Urinary bladder (tissue), 4 donors: Measurements from ENCODE around the gene NCOA1. TPM values are rescaled to one million over a fixed set of nuclear protein-coding genes. Genes with fewer than 3 reads are reported as not detected.
A peak's percentile ranks its signal among the peaks of the same experiment; 100 is the strongest.
"Not testable (repeated sequence)": the region's sequence is repeated elsewhere in the genome, so short reads cannot be mapped to it uniquely, and the experiment has no call there.

ENCODE experiments used
- DNase-seq: peaks from one replicate; pipeline ENCODE4 v3.0.0-alpha.2; 2015; ENCODE audit errors: extremely low spot score
- H3K27ac ChIP-seq: one replicate; pipeline ENCODE4 v1.5.1; 2013; ENCODE audit warnings: low read depth, mild to moderate bottlenecking, moderate library complexity
- H3K36me3 ChIP-seq: one replicate; pipeline ENCODE4 v1.6.1; 2013; ENCODE audit warnings: mild to moderate bottlenecking, moderate library complexity; ENCODE audit not compliant: insufficient read depth
- H3K4me1 ChIP-seq: one replicate; pipeline ENCODE4 v1.6.1; 2013; ENCODE audit warnings: mild to moderate bottlenecking, moderate library complexity; ENCODE audit not compliant: insufficient read depth
- H3K4me3 ChIP-seq: one replicate; pipeline ENCODE4 v1.5.1; 2013; ENCODE audit warnings: low read depth, low read length
- WGBS: extraction: QIAGEN DNeasy Blood & Tissue Kit; methylation state at CpG from one replicate; pipeline ENCODE4 v1.1.7; 2013; 5-methylcytosine and 5-hydroxymethylcytosine counted together
- polyA plus RNA-seq: library from polyadenylated mRNA; stranded (reverse); fragments of 200-250 nt; gene quantifications from one replicate; pipeline ENCODE4 v1.2.3, GENCODE V29; 2013
- total RNA-seq: library from RNA; depleted of rRNA; stranded (reverse); fragments of >200 nt; gene quantifications from one replicate; pipeline ENCODE4 v1.2.3, GENCODE V29; 2014
- donor health status: healthy with polysubstance abuse.
- donor health status: healthy.

The NCOA1 gene
- total and polyA plus RNA-seq, 2 donors: 24.4 to 107 TPM

- no peak overlapping the region for H3K4me3 ChIP-seq
- H3K27ac ChIP-seq: no peak overlapping the region
- no peak for DNase-seq
- 83% methylated on average over 5 of the region's 5 CpGs for WGBS
- no peaks in the 10 kb centered on the region for H3K36me3 ChIP-seq
- no peaks in the 10 kb centered on the region for H3K4me1 ChIP-seq
Observed at GRCh38 chr2:24517247-24517646, 26.2 kb downstream of the NCOA1 start.

GRCh38 chr2:24520175-24520574 lies 29.1 kb downstream of the NCOA1 start:
- DNase-seq: no peak
- Histone ChIP-seq H3K4me3 (no peak overlapping the region), H3K27ac (no peak overlapping the region), H3K36me3 (no peaks in the 10 kb centered on the region), H3K4me1 (no peaks in the 10 kb centered on the region)
- WGBS: 77% methylated on average over 1 of the region's 1 CpG

GRCh38 chr2:24521162-24521857 lies 30.3 kb downstream of the NCOA1 start:
- Histone ChIP-seq H3K4me3 (no peak overlapping the region), H3K27ac (no peak overlapping the region), H3K36me3 (no peaks in the 10 kb centered on the region), H3K4me1 (no peaks in the 10 kb centered on the region)
- no peak for DNase-seq
- 99% methylated on average over 1 of the region's 1 CpG for WGBS

- no peak for DNase-seq
- no peaks in the 10 kb centered on the region for H3K4me1 ChIP-seq
- H3K27ac ChIP-seq: no peak overlapping the region
- H3K36me3 ChIP-seq: no peaks in the 10 kb centered on the region
- WGBS: 96% methylated on average over 3 of the region's 3 CpGs
- H3K4me3 ChIP-seq: no peak overlapping the region
Observed at GRCh38 chr2:24521975-24522639, 31.1 kb downstream of the NCOA1 start.

- H3K4me1 ChIP-seq: no peaks in the 10 kb centered on the region
- H3K4me3 ChIP-seq: no peak overlapping the region
- no peak overlapping the region for H3K27ac ChIP-seq
- 91% methylated on average over 2 of the region's 2 CpGs for WGBS
- no peaks in the 10 kb centered on the region for H3K36me3 ChIP-seq
- DNase-seq: no peak
Observed at GRCh38 chr2:24527536-24527935, 36.5 kb downstream of the NCOA1 start.

GRCh38 chr2:24530796-24531195 lies 39.7 kb downstream of the NCOA1 start:
- Histone ChIP-seq H3K4me3 (no peak overlapping the region), H3K4me1 (no peaks in the 10 kb centered on the region), H3K36me3 (no peaks in the 10 kb centered on the region), H3K27ac (no peak overlapping the region)
- no peak for DNase-seq

GRCh38 chr2:24531610-24532009 lies 40.6 kb downstream of the NCOA1 start:
- 93% methylated on average over 6 of the region's 6 CpGs for WGBS
- not testable (repeated sequence) for DNase-seq, H3K27ac ChIP-seq, H3K4me3 ChIP-seq, H3K4me1 ChIP-seq, H3K36me3 ChIP-seq

- H3K36me3 ChIP-seq, H3K27ac ChIP-seq, H3K4me3 ChIP-seq, H3K4me1 ChIP-seq, DNase-seq: not testable (repeated sequence)
- 88% methylated on average over 1 of the region's 1 CpG for WGBS
Observed at GRCh38 chr2:24532057-24532456, 41.0 kb downstream of the NCOA1 start.

GRCh38 chr2:24533574-24533973 lies 42.5 kb downstream of the NCOA1 start:
- H3K4me1 ChIP-seq, DNase-seq, H3K36me3 ChIP-seq, H3K4me3 ChIP-seq, H3K27ac ChIP-seq: not testable (repeated sequence)
- 35% methylated on average over 3 of the region's 3 CpGs for WGBS

- Histone ChIP-seq H3K4me3 (no peak overlapping the region), H3K4me1 (no peaks in the 10 kb centered on the region), H3K27ac (no peak overlapping the region), H3K36me3 (no peaks in the 10 kb centered on the region)
- 94% methylated on average over 4 of the region's 4 CpGs for WGBS
- no peak for DNase-seq
Observed at GRCh38 chr2:24538720-24539119, 47.7 kb downstream of the NCOA1 start.

- 95% methylated on average over 1 of the region's 1 CpG for WGBS
- no peaks in the 10 kb centered on the region for H3K36me3 ChIP-seq
- H3K4me3 ChIP-seq: no peak overlapping the region
- no peaks in the 10 kb centered on the region for H3K4me1 ChIP-seq
- H3K27ac ChIP-seq: no peak overlapping the region
- DNase-seq: no peak
Observed at GRCh38 chr2:24539258-24539657, 48.2 kb downstream of the NCOA1 start.

GRCh38 chr2:24540011-24540477 lies 49.0 kb downstream of the NCOA1 start:
- DNase-seq: peak; percentile 36
- Histone ChIP-seq H3K4me1 (no peaks in the 10 kb centered on the region), H3K4me3 (no peak overlapping the region), H3K36me3 (no peaks in the 10 kb centered on the region), H3K27ac (no peak overlapping the region)
- 26% methylated on average over 2 of the region's 2 CpGs for whole genome bisulfite sequencing

GRCh38 chr2:24541621-24542020 lies 50.6 kb downstream of the NCOA1 start:
- Histone ChIP-seq H3K4me1 (peaks cover 1% of the 10 kb centered on the region), H3K27ac (no peak overlapping the region), H3K36me3 (no peaks in the 10 kb centered on the region), H3K4me3 (no peak overlapping the region)
- no peak for DNase-seq

GRCh38 chr2:24542269-24542872 lies 51.3 kb downstream of the NCOA1 start:
- no peak overlapping the region for H3K4me3 ChIP-seq
- DNase-seq: no peak
- H3K27ac ChIP-seq: no peak overlapping the region
- over 99% methylated on average over 3 of the region's 3 CpGs for WGBS
- no peaks in the 10 kb centered on the region for H3K36me3 ChIP-seq
- H3K4me1 ChIP-seq: peaks cover 1% of the 10 kb centered on the region
